Measurements from ENCODE around the gene MRPL21.

MRPL21 gene

DNA sequence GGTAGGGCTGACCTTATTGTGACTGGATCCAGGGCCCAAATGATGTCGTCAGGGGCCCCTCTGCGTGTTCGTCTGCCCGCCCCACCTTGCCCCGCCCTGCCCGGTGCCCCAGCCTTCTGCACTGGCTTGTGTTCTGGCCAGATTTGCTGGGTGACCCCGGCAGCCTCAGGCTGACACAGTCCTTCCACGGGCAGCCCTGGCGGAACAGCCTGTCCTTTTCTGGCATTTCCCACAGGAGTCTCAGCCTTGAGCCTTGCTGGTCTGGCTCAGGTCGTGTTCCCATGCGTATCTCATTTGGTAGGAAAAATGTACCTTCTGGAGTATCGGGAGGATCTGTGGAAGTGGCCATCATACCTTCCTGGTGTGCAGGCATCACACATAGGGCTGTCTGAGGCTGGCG is 31.0 kb upstream of the MRPL21 start:
- DNase-seq = no peak

DNA sequence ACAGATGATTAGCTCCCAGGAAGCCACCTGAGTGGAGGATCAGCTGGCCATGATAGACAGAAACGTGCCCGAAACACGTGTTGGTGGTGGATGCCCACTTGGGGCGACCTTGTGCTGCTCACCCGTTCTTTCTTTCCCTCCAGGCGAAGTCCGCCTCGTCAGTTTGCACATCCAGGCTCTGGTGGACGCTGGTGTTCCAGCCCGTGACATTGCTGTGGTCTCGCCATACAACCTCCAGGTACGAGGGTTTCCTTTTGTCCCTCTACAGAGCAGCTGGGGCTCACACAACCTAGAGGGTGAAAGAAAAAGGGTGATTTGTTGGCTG is 30.7 kb upstream of the MRPL21 start:
- no peak for DNase-seq

DNA sequence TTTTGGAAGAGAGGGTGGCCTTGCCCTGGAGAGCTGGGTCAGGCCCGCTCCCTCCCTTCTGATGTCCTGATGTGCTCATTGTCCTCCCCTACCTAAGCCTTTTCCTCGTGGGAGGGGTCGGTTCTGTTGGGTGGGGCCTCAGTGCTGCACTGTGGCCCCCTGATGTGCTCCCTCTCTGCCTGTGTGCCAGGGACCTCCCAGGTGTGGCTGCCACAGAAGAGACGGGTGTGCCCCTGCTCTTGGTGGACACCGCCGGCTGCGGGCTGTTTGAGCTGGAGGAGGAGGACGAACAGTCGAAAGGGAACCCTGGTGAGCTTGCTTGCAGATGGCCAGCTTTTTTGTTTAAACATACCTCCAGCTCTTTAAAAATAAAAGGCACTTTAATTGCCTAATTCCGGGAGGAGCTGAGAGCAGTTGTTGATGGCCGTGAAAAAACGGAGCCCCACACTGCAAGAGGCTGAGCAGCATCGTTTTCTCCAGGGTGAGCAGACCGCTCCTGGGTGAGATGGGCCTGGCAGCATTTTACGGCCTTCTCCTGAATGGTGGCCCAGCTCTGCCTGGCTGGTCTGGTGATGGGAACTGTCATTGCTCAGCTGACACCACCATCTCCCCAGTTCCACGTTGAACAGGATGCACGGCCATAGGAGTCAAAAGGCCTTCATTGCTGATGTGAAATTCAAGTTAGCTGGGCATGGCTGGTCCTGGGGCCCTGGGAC is 30.1 kb upstream of the MRPL21 start:
- no peak for DNase-seq

DNA sequence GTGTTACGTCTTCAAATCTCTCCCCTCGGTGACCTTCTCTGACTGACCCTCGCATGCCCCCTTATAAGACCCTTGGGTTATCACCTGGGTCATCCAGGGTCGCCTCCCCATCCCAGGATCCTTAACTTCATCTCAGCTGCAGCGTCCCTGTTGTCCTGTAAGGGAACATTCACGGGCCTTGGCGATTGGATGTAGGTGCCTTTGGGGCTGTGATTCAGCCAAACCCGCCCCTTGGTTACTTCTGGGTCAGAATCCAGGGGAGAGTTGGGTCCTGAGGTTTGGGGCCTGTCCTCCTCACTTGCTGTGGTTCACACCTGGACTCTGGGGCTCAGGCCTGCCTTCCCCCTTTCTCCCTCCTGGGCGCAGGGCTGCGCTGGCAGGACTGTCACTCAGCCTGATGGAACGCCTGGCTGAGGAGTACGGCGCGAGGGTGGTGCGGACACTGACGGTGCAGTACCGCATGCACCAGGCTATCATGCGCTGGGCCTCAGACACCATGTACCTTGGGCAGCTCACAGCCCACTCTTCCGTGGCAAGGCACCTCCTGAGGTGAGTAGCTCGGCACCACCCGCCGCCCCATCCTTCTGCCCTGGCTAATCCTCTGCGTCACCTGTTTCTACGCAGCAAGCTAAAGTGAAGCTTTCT is 29.4 kb upstream of the MRPL21 start:
- no peak for DNase-seq

DNA sequence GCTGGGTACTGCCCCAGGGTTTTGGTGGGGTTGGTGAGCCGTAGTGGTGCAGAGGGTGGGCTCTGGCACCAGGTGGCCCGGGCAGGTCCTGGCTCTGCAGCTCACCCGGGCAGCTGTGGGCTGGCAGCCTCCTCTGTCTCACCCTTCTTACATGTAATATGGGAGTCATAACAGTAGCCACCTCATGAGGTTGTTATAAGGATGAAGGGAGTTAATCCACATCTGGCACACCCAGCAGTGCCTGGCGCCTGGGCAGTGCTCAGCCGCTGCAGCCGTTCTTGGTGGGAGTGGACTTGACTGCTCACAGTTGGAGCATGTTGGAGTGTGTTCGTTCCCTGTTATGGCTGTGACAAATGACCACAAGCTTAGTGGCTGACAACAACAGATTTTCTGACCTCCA is 28.7 kb upstream of the MRPL21 start:
- no peak for DNase-seq

DNA sequence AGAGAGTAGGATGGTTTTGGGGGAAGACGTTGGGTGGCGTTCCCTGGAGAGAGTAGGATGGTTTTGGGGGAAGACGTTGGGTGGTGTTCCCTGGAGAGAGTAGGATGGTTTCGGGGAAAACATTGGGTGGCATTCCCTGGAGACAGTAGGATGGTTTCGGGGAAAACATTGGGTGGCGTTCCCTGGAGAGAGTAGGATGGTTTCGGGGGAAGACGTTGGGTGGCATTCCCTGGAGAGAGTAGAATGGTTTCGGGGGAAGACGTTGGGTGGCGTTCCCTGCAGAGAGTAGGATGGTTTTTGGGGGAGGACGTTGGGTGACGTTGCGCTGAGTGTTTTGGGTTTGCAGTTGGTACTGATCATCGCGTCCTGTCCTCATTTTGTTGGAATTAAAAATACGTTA is 28.3 kb upstream of the MRPL21 start:
- DNase-seq = no peak

DNA sequence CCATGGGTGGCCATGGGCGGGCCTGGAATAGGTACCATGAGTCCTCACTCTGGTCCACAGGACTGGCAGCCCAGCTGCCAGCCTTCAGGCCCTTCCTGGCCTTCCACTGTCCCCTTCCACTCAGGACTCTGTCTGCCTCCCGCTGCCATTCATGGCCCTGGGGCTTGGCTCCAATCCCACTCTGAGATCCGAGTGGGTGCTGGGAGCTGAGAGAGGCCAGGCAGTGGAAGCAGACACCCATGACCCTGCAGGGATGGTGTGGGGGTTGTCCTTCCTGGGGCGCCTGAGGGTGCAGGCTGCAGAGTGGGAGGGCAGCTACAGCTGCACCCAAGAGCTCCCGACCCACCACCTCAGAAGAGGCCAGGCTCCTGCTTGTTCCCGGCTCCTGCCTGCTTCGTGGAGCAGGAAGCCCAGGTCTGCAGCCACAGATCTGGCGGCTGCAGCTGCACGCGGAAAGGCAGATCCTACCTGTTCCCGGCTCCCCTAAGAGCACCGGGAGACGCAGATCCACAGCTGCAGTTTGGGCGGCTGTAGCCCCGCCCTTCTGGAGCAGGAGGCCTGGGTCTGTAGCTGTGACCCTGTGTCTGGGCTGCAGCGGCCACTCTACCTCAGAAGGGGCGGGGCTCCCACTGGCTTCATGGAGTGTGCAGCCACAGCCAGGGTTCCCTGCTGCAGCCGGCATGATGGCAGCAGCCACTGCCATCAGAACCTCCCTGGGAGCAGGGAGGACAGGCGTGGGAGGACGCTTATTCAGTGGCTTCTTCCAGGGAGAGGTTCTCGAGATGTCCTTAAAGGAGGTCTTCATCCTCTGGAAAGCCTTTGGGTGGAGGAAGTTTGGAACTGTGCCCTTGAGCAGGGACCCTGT is 27.6 kb upstream of the MRPL21 start:
- no peak for DNase-seq

DNA sequence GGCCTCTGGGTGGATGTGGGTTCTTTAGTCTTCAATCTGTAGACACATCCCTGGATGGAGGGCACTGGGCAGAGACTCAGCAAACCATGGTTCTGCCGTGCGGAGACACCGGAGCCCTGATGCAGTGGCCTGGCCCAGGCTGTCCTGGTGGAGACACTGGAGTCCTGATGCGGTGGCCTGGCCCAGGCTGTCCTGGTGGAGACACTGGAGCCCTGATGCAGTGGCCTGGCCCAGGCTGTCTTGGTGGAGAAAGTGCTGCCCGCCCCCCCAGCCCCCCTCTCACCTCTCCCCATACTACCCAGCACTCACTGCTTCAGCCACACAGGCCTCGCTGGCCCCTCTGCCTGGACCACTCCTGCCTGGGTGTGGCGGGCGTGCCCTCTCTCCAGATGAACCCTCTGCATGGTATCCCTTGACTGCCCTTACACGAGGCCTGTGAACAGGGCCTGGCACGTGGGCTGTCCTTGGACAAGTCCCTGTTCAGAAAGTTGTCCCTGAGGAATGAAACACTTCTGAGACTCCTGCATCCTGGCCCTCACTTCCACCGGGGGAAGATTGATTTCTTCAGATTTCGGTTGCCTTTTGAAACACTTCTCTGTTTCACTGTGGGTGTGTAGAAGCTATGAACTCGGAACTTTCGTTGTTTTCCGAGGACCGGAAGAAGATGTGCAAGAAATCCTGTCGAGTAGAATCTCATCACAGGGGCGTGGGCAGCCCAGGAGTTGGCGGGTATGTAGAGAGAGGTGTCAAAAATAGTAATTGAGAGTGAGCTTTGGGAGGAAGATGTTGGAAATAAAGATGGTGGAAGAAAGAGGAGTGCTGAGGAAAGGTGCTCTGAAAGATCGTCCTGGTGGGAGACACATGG is 26.3 kb upstream of the MRPL21 start:
- no peak for DNase-seq

DNA sequence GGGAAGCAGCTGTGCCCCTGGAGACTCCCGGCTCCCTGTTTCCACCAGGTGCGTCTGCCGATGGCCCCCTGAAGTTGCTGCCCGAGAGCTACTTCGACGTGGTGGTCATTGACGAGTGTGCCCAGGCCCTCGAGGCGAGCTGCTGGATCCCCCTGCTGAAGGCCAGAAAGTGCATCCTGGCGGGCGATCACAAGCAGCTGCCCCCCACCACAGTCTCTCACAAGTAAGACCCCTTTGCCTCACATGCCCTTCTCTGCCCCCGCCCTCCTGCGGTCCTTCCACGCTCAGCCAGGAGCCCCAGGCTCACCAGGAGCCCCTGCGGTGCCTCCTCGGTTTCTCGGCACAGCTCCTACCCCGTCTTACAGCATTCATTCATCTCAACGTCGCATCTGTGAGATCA is 25.5 kb upstream of the MRPL21 start:
- no peak for DNase-seq

DNA sequence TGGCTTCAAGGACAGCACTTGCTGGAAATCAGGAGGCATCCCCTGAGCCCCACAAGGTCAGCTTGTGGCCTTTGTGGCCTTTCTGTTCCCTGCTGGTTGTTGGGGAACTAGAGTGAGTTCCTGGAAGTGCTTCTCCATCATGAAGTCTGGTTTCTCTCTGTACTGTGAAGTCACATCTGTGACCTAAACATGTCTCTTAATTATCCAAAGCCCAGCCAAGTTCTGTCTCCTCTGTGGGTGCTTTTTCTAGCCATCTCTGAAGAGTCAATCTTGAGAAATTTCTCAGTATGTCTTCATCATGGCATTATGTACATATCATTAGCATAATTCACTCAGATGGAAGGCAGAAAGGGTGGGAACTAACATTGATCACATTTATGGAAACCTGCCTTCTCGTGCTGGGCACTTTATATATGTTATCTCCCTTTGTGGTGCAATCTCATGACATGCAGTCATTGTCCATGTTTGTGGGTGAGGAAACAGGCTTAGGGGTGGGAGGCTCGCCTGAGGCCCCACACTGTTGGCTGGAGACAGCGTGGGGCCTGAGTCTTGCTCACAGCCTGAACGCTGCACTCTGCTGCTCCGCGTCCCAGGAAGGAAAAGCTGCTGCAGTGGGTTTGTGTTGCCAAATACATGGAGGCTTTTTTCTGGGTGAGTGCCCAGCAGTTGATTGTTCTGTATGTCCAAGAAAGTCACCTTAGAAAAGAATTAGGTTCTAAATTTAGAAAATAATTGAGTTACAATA is 24.7 kb upstream of the MRPL21 start:
- DNase-seq = no peak

DNA sequence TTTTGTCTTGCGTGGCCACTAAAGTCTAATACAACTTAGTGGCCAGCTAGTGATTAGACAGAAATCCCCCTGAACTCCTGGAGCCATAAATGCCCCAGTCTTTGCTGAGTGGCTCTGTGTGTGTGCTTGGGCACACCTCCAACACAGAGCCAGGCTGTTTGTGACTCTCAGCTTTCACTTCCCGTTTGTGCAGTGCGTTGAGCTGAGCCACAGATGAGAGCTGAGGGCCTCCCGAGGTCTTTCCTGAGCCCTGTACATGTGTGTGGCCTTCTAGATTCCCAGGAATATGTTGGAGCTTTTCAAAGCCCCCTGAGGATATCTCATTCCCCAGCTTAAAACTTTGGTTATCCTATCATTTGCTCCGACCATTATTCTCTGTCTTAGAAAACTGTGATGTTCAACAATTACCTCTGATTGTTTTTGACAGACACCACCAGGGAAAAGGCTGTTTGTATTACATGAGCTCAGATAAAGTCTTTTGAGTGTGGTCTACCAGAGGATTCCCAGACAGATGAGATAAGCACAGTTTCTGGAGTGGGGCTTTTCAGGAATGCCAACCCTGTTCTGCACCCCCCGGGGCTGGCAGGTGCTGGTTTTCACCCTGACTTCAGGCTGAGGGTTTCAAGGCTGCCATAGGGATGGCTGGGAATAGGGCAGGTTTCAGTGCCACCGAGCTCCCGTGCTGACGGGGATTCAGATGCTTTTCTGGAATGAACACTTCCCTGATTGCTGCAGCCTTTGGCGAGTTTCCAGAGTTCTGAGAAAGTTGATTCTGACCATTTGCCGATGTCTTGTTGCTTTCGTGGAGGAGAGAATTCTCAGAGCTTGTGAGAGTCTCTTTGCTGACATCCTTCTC is 23.9 kb upstream of the MRPL21 start:
- DNase-seq = peak; percentile 23

DNA sequence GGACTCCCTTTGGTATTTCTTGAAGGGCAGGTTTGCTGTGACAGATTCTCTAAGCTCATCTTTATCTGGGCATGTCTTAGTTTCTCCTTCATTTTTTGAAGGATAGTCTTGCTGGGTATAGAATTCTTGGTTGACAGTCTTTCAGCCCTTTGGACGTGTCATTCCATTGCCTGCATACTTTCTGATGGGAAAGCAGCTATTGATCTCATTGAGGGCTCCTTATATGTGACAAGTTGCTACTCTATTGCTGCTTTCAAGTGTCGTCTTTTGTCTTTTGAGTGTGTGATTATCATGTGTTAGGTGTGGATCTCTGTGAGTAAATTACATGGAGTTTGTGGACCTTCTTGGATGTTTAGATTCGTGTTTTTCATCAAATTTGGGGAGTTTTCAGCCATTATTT is 22.0 kb upstream of the MRPL21 start:
- DNase-seq = no peak

DNA sequence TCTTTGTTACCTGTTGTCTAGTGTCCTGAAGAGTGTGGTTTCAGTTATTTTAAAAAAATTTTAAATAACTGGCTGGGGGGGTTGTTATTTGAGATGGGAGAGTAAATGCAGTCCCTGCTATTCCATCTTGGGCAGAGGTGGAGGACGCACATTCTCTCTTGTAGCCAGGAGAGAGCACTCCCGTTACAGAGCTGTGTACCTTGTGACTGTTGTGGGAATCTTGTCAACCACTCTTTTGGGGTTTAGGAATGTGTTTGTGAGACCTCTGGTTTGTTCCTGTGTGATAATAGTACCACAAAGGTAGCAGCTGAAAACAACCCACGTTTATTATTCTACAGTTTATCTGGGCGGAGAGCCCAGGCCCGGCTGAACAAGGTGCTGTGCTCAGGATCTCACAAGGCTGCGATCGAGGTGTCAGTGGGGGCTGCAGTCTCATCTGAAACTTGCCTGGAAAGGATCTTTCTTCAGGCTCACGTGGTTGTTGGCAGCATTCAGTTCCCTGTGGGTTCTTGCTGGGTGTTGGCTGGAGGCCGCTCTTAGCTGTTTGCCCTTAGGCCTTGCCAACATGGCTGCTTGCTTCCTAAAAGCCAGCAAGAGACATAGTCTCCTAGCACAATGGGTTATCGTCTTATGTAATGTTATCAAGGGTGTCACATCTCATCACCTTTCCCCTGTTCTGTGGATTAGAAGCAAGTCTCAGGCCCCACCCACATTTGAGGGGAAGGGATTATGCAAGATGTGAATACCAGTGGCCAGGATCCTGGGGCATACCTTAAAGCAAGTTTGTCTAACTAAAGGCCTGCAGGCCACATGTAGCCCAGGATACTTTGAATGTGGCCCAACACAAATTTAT is 20.7 kb upstream of the MRPL21 start:
- DNase-seq = no peak

DNA sequence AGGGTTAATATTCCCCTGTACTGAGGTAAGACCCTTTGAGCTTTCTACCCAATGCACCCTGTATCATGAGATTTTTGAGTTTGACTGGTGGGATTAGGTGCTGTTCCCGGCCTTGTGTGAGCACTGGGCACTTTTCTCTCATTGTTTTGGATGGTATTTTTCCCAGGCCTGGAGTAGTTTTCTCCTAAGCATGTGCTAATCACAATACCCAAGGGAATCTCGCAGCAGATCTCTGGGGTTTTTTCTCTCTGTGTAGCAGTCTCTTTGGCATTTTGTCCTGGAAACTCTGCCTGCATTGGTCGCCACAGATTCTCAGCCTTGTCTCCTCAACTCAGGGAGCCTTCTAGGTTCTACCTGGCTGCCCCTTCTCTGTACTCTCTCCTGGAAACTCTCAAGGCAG is 20.0 kb upstream of the MRPL21 start:
- no peak for DNase-seq

DNA sequence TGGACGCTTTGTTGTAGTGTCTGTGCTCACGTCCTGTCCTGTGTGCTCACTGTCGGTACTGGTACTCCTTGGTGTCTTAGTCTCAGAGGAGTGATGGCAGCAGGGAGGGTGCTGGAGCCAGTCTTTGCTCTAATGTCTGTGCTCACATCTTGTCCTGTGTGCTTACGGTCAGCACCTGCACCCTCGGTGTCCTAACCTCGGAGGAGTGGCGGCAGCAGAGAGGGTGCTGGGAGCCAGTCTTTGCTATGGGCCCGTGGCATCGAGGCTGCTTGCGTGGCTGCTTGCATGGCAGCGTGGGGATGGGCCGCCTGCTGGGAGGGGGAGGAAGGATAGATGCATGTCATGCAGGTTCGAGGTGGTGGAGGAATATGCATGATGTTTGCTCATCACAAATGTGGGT is 12.8 kb upstream of the MRPL21 start:
- no peak for DNase-seq

DNA sequence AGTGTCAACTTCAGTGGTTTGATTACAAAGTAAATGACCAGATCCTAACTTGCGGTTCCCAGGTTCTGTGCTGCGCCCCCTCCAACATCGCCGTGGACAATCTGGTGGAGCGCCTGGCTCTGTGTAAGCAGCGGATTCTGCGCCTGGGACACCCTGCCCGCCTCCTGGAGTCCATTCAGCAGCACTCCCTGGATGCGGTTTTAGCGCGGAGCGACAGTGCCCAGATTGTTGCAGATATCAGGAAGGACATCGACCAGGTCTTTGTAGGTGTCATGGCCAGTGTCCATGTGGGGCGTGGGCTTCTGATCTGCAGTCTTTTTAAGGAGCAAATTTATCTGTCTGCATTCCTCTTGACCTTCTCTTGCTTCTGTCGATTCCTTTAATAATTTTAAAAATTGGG is 11.1 kb upstream of the MRPL21 start:
- DNase-seq = no peak

DNA sequence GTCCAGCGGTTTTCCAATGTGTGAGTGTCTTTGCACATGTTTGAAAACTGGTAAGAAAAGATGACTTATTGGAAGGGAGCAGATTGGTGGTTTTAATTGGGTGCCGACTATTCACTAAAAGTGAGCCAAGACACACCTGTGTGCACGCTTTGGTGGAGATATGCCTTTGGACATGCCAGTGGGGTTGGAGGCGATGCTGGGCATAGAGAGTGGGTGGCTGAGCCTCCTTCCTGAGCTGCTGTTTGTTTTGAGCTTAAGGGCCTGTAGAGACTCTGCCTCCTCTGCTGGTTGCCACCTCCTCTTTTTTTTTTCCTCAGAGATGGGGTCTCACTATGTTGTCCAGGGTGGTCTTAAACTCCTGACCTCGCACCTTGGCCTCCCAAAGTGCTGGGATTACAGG is 9.6 kb upstream of the MRPL21 start:
- DNase-seq = no peak

DNA sequence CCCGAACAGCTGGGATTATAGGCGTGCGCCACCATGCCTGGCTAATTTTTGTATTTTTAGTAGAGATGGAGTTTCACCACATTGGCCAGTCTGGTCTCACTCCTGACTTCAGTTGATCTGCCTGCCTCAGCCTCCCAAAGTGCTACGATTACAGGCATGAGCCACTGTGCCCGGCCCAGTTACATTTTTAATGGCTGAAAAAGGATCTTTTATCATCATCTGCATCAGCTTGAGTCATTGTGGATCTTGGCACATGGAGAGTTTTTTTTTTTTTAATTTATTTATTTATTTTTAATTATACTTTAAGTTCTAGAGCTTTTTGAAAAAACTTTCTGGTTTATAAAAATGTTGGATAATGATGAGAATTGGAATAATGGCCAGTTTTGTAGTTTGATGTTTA is 8.6 kb upstream of the MRPL21 start:
- no peak for DNase-seq

DNA sequence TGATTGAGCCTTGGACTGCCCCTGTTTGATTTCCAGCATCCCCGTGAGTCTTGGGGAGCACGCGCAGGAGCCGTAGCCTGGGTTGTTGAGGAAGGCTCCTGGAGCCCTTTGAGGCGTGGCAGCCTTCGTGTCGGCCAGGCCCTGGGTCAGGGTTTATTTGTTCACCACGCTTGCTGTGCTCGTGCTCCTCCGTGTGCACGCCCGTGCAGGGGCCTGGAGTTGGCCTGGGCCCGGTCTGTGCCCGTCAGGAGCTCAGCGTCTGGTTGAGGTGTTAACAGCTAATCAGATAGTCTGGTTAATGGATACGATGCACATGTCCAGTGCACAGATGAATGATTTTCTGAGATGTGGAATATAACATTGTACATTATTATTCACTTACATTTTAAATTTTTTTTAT is 8.1 kb upstream of the MRPL21 start:
- DNase-seq = no peak

DNA sequence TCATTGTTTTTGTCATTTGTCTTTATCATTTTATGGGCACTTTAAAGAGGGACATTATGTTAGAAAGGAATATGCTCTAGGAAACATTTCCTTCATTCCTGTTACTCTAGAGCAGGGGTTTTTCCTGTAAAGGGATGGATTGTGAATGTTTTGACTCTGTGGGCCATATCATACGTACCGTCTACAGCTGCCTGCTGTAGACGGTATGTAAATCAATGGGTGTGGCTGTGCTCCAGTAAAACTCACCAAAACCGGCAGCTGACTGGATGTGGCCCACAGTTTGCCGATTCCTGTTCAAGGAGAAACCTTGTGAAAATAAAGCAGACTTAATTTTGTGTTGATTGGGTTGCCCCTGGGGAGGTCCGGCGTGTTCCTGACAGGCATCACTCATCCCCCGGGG is 7.3 kb upstream of the MRPL21 start:
- DNase-seq = no peak

DNA sequence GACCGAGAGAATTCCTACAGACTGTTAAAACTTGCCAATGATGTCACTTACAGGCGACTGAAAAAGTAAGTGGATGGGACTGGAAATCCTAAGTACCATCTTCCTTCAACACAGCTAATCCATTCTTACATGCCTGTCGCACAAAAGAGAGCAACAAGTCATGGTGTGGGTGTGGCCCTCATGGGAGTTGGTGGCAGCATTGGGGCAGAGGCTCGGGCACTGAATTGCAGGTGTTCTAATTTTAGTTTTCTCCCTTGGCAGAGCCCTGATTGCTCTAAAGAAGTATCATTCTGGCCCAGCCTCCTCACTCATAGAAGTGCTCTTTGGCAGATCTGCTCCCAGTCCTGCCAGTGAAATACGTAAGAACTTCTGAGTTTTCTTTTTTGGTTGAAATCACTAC is 4.6 kb upstream of the MRPL21 start:
- DNase-seq = no peak
